ACHN (cell line): ENCODE data around the gene SGIP1.

Experiments used
- DNase-seq: peaks from one replicate; pipeline ENCODE4 v3.0.0-alpha.2; 2015
- in situ Hi-C: cut with HindIII; loops from 2 replicates; pipeline ENCODE4 v1.10.0; 2017; ENCODE audit warnings: low sequenced_read_pairs, low pct_ligation_motif_present, low pct_unique_long_range_greater_than_20kb

The SGIP1 gene

GRCh38 chr1:66533804-66534740 is at the start of gene SGIP1:
SGIP1 (plus strand) TSS chr1:66534153; CDS start chr1:66534359, 206 bp downstream.
- DNase-seq, result peak; percentile 35
- in situ Hi-C loops, result no loop called here

GRCh38 chr1:66489151-66489550 is 44.8 kb upstream of the SGIP1 start:
- in situ Hi-C loops, result no loop called here
- DNase-seq, result no peak

GRCh38 chr1:66489972-66490601 is 43.9 kb upstream of the SGIP1 start:
- in situ Hi-C loops, result no loop called here

GRCh38 chr1:66490816-66491215 is 43.1 kb upstream of the SGIP1 start:
- in situ Hi-C loops, result no loop called here
- DNase-seq, result no peak

More at GRCh38 chr1:66489972-66490601, 43.9 kb upstream of the SGIP1 start:
- no peak for DNase-seq

GRCh38 chr1:66492424-66492823 is 41.5 kb upstream of the SGIP1 start:
- DNase-seq, result no peak
- in situ Hi-C loops, result no loop called here

GRCh38 chr1:66493731-66494130 is 40.2 kb upstream of the SGIP1 start:
- in situ Hi-C loops, result no loop called here
- DNase-seq, result no peak

GRCh38 chr1:66494482-66494881 is 39.5 kb upstream of the SGIP1 start:
- no peak for DNase-seq
- in situ Hi-C loops, result no loop called here

- in situ Hi-C loops, result no loop called here
Observed at GRCh38 chr1:66495495-66495894, 38.5 kb upstream of the SGIP1 start.

GRCh38 chr1:66497910-66498309 is 36.0 kb upstream of the SGIP1 start:
- in situ Hi-C loops, result no loop called here
- no peak for DNase-seq

More at GRCh38 chr1:66495495-66495894, 38.5 kb upstream of the SGIP1 start:
- DNase-seq, result no peak

- in situ Hi-C loops, result no loop called here
- DNase-seq, result no peak
Observed at GRCh38 chr1:66500301-66500700, 33.7 kb upstream of the SGIP1 start.

- in situ Hi-C loops, result no loop called here
- DNase-seq, result no peak
Observed at GRCh38 chr1:66502086-66502485, 31.9 kb upstream of the SGIP1 start.

GRCh38 chr1:66503841-66504470 is 30.0 kb upstream of the SGIP1 start:
- in situ Hi-C loops, result no loop called here
- peak; percentile 70 for DNase-seq

GRCh38 chr1:66505671-66506392 is 28.1 kb upstream of the SGIP1 start:
- DNase-seq, result peak; percentile 84

GRCh38 chr1:66506393-66506687 is 27.6 kb upstream of the SGIP1 start:
- in situ Hi-C loops, result no loop called here
- DNase-seq, result no peak

More at GRCh38 chr1:66505671-66506392, 28.1 kb upstream of the SGIP1 start:
- in situ Hi-C loops, result no loop called here

- in situ Hi-C loops, result no loop called here
- no peak for DNase-seq
Observed at GRCh38 chr1:66506991-66507390, 27.0 kb upstream of the SGIP1 start.

GRCh38 chr1:66510407-66510806 is 23.5 kb upstream of the SGIP1 start:
- in situ Hi-C loops, result no loop called here
- DNase-seq, result no peak

GRCh38 chr1:66511118-66511517 is 22.8 kb upstream of the SGIP1 start:
- no peak for DNase-seq
- in situ Hi-C loops, result no loop called here

- in situ Hi-C loops, result no loop called here
- DNase-seq, result no peak
Observed at GRCh38 chr1:66517959-66518358, 16.0 kb upstream of the SGIP1 start.

- in situ Hi-C loops, result no loop called here
- no peak for DNase-seq
Observed at GRCh38 chr1:66518654-66519053, 15.3 kb upstream of the SGIP1 start.
